Measurements from ENCODE around the gene NR2F1-AS1. TPM values are rescaled to one million over a fixed set of nuclear protein-coding genes. Genes with fewer than 3 reads are reported as not detected.

NR2F1-AS1 gene
- total and polyA plus RNA-seq, 2 experiments from 2014 or later, result 0.59 to 4.5 TPM

DNA sequence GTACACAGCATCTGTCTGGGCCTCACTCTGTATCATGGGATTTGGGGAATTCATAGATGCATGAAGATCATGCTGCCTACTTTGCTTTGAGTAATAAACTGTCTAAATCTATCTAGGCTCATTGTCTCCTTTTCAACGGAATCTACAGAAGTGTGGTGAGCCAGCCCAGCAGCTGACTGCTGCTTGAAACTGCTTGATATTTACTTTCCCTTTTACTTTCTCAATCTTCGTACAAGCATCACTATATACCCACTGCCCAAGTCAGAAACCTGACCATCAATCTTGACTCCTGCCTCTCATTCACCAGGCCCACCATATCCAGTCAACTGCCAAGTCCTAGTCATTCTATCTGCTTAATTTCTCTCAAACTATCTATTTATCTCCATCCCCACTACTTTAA lies 142.9 kb downstream of the NR2F1-AS1 start (continued):
- TF ChIP-seq, protein P1, sequence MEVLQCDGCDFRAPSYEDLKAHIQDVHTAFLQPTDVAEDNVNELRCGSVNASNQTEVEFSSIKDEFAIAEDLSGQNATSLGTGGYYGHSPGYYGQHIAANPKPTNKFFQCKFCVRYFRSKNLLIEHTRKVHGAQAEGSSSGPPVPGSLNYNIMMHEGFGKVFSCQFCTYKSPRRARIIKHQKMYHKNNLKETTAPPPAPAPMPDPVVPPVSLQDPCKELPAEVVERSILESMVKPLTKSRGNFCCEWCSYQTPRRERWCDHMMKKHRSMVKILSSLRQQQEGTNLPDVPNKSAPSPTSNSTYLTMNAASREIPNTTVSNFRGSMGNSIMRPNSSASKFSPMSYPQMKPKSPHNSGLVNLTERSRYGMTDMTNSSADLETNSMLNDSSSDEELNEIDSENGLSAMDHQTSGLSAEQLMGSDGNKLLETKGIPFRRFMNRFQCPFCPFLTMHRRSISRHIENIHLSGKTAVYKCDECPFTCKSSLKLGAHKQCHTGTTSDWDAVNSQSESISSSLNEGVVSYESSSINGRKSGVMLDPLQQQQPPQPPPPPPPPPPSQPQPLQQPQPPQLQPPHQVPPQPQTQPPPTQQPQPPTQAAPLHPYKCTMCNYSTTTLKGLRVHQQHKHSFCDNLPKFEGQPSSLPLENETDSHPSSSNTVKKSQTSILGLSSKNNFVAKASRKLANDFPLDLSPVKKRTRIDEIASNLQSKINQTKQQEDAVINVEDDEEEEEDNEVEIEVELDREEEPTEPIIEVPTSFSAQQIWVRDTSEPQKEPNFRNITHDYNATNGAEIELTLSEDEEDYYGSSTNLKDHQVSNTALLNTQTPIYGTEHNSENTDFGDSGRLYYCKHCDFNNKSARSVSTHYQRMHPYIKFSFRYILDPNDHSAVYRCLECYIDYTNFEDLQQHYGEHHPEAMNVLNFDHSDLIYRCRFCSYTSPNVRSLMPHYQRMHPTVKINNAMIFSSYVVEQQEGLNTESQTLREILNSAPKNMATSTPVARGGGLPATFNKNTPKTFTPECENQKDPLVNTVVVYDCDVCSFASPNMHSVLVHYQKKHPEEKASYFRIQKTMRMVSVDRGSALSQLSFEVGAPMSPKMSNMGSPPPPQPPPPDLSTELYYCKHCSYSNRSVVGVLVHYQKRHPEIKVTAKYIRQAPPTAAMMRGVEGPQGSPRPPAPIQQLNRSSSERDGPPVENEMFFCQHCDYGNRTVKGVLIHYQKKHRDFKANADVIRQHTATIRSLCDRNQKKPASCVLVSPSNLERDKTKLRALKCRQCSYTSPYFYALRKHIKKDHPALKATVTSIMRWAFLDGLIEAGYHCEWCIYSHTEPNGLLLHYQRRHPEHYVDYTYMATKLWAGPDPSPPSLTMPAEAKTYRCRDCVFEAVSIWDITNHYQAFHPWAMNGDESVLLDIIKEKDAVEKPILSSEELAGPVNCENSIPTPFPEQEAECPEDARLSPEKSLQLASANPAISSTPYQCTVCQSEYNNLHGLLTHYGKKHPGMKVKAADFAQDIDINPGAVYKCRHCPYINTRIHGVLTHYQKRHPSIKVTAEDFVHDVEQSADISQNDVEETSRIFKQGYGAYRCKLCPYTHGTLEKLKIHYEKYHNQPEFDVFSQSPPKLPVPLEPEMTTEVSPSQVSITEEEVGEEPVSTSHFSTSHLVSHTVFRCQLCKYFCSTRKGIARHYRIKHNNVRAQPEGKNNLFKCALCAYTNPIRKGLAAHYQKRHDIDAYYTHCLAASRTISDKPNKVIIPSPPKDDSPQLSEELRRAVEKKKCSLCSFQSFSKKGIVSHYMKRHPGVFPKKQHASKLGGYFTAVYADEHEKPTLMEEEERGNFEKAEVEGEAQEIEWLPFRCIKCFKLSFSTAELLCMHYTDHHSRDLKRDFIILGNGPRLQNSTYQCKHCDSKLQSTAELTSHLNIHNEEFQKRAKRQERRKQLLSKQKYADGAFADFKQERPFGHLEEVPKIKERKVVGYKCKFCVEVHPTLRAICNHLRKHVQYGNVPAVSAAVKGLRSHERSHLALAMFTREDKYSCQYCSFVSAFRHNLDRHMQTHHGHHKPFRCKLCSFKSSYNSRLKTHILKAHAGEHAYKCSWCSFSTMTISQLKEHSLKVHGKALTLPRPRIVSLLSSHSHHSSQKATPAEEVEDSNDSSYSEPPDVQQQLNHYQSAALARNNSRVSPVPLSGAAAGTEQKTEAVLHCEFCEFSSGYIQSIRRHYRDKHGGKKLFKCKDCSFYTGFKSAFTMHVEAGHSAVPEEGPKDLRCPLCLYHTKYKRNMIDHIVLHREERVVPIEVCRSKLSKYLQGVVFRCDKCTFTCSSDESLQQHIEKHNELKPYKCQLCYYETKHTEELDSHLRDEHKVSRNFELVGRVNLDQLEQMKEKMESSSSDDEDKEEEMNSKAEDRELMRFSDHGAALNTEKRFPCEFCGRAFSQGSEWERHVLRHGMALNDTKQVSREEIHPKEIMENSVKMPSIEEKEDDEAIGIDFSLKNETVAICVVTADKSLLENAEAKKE (CRISPR knock-in tag; IDR thresholded peaks at IDR 0.05), result no peak

DNA sequence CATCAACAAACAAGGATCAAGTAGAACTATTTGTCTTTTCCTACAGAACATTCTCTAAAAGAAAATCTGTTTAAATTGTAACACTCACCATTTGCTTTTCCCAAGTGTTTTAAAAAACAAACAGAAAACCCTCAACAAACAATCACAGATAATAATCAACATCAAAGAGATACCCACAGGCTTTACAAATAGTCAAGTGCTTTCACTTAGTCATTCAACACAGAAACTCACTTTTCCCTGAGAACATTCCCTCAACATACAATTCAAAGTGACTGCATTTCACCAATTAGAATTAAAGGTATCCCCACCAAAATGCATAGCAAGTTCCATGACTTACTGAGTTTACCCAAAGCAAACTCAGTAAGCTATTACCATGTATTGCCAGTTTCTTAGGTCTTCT lies 144.9 kb downstream of the NR2F1-AS1 start:
- no peak for ATAC-seq

DNA sequence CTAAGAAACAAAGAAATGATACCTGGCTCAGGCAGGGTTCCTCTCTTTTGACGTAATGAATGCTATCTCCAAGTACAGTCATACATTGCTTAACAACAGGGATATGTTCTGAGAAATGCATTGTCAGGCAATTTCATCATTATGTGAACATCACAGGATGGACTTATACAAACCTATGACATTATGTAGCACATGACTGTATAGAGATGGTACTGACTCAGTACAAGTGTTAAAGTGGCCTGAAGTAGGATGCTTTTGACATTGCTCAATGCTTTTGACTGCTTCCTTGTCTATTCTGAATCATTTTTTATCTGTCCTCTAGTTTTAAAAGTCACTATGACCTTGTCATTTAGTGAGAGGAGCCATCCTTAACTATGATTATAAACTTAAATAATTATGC lies 147.6 kb downstream of the NR2F1-AS1 start:
- H3K36me3 Mint-ChIP-seq (ENCODE audit: low read depth), result no peaks in the 10 kb centered on the region
- Histone ChIP-seq H2AFZ (no peak overlapping the region), H4K20me1 (replicated peaks; ENCODE audit: insufficient read depth) (no peaks in the 10 kb centered on the region), H3K36me3 (ENCODE audit: insufficient read depth) (no peaks in the 10 kb centered on the region), H3K4me3 (no peak overlapping the region), H3K79me2 (replicated peaks; ENCODE audit: insufficient read depth) (no peaks in the 10 kb centered on the region), H3K4me2 (no peak overlapping the region), H3K9me2 (ENCODE audit: insufficient read depth) (no peaks in the 10 kb centered on the region), H3F3A (replicated peaks; ENCODE audit: low read depth) (no peaks in the 10 kb centered on the region), H3K27ac (ENCODE audit: low read depth) (no peak overlapping the region), H3K4me1 (ENCODE audit: insufficient read depth) (peaks cover 7% of the 10 kb centered on the region; the same call in 1 of the 2 replicates), H3K27me3 (ENCODE audit: insufficient read depth) (no peaks in the 10 kb centered on the region)
- peaks cover 11% of the 10 kb centered on the region; the same call in 2 of the 3 replicates for H3K4me1 Mint-ChIP-seq
- H3K4me3 Mint-ChIP-seq, result no peak overlapping the region
- no peaks in the 10 kb centered on the region for H3K9me3 Mint-ChIP-seq
- no peak overlapping the region for H3K27ac Mint-ChIP-seq
- ATAC-seq (no peak), DNase-seq (ENCODE audit: low spot score) (no peak)
- H3K27me3 Mint-ChIP-seq (ENCODE audit: insufficient read depth, low read depth, poor library complexity), result no peaks in the 10 kb centered on the region
- TF ChIP-seq ZNF114 (CRISPR knock-in tag; IDR thresholded peaks at IDR 0.05) (no peak), EZH2phosphoT487 (IDR thresholded peaks at IDR 0.05; ENCODE audit: unreplicated experiment) (no peak), STAT1 (IDR thresholded peaks at IDR 0.05; ENCODE audit: unreplicated experiment) (no peak), CREB1 (CRISPR knock-in tag; IDR thresholded peaks at IDR 0.05; ENCODE audit: low read depth) (no peak)

More for the DNA sequence above, 144.9 kb downstream of the NR2F1-AS1 start:
- no peak overlapping the region for H3K27ac Mint-ChIP-seq
- Histone ChIP-seq H3K79me2 (replicated peaks; ENCODE audit: insufficient read depth) (no peaks in the 10 kb centered on the region), H3K36me3 (ENCODE audit: insufficient read depth) (no peaks in the 10 kb centered on the region; the same call in 1 of the 2 replicates), H3K9me2 (ENCODE audit: insufficient read depth) (0 out of 2 replicates have a peak, but pooled peaks cover 7% of the 10 kb centered on the region), H3K4me2 (no peak overlapping the region), H3K4me3 (no peak overlapping the region), H2AFZ (no peak overlapping the region), H3F3A (replicated peaks; ENCODE audit: low read depth) (no peaks in the 10 kb centered on the region), H4K20me1 (replicated peaks; ENCODE audit: insufficient read depth) (no peaks in the 10 kb centered on the region), H3K27me3 (ENCODE audit: insufficient read depth) (no peaks in the 10 kb centered on the region), H3K27ac (ENCODE audit: low read depth) (no peak overlapping the region), H3K4me1 (ENCODE audit: insufficient read depth) (no peaks in the 10 kb centered on the region)
- TF ChIP-seq NANOG (IDR thresholded peaks at IDR 0.05; ENCODE audit: borderline replicate concordance), result no peak
- TF ChIP-seq POLR2AphosphoS5 (IDR thresholded peaks at IDR 0.05; ENCODE audit: low read depth), result no peak
- DNase-seq (ENCODE audit: low spot score), result no peak
- peaks cover 7% of the 10 kb centered on the region for H3K9me3 Mint-ChIP-seq
- H3K4me3 Mint-ChIP-seq, result no peak overlapping the region
- H3K27me3 Mint-ChIP-seq (ENCODE audit: insufficient read depth, low read depth, poor library complexity), result no peaks in the 10 kb centered on the region
- H3K36me3 Mint-ChIP-seq (ENCODE audit: low read depth), result peaks cover 3% of the 10 kb centered on the region; the same call in 2 of the 3 replicates
- H3K4me1 Mint-ChIP-seq, result peaks cover 2% of the 10 kb centered on the region; the same call in 2 of the 3 replicates
